Body of pancreas (tissue), 4 donors: ENCODE results near the gene KIAA0040. TPM values are rescaled to one million over a fixed set of nuclear protein-coding genes. Genes with fewer than 3 reads are reported as not detected.

ENCODE experiments used
- ATAC-seq: fragments of 150-250 bp; one replicate; pipeline ENCODE4 v1.9.1; 2016
- DNase-seq, 4 donors: peaks; one replicate each; pipeline ENCODE4 v3.0.0-alpha.2; 2019
- H3K27ac ChIP-seq, 4 donors: fragments of 200-600 bp; sonication (generic); 1 replicate in 3 of 4; 2 replicates in 1 of 4; pipeline versions ENCODE4 v1.5.1 to v1.6.1; 2016 to 2019; ENCODE audit warnings: mild to moderate bottlenecking in 1 of 4, mixed read lengths in 1 of 4, moderate library complexity in 1 of 4
- H3K27me3 ChIP-seq, 2 donors: fragments of 200-600 bp; sonication (generic); one replicate each; pipeline ENCODE4 v1.6.0; 2016; ENCODE audit warnings: mild to moderate bottlenecking in 1 of 2
- H3K36me3 ChIP-seq, 2 donors: fragments of 200-600 bp; sonication (generic); replicated peaks in 1 of 2; 2 replicates each; pipeline ENCODE4 v1.5.1; 2016; ENCODE audit warnings: low read depth in 2 of 2; ENCODE audit not compliant: insufficient read depth in 1 of 2
- H3K4me1 ChIP-seq: fragments of 200-600 bp; sonication (generic); one replicate; pipeline ENCODE4 v1.6.0; 2016
- H3K4me3 ChIP-seq, 2 donors: fragments of 200-600 bp; sonication (generic); 1 replicate in 1 of 2; 2 replicates in 1 of 2; pipeline ENCODE4 v1.5.1; 2016 to 2019
- H3K9me3 ChIP-seq, 3 donors: fragments of 200-600 bp; sonication (generic); 1 replicate in 2 of 3; 2 replicates in 1 of 3; pipeline ENCODE4 v1.5.1; 2016
- POLR2A ChIP-seq, 3 donors: fragments of 450-650 bp; IDR thresholded peaks; one replicate each; pipeline ENCODE4 v1.6.1; 2016; ENCODE audit warnings: antibody characterized with exemption in 3 of 3, mild to moderate bottlenecking in 2 of 3
- WGBS, 2 donors: methylation state at CpG; one replicate each; pipeline ENCODE4 v1.1.5; 2017; 5-methylcytosine and 5-hydroxymethylcytosine counted together
- intact Hi-C: fragments of 100-400 bp; cut with DNase I; formaldehyde crosslinking; loops from one replicate; pipeline ENCODE4 v1.15.1; 2023
- total RNA-seq, 2 donors: library from RNA; depleted of rRNA; stranded (reverse); fragments of >200 nt; gene quantifications; one replicate each; pipeline ENCODE4 v1.1.0, GENCODE V29; 2016
- TF ChIP-seq, protein P1 (sequence below), 7 experiments: fragments of 450-650 bp in 4 of 7; fragments of 200-600 bp in 3 of 7; sonication (generic) in 3 of 7; IDR thresholded peaks; one replicate each; pipeline ENCODE4 v1.5.1; 2016 to 2019; ENCODE audit warnings: antibody characterized with exemption in 7 of 7

The KIAA0040 gene
- total RNA-seq, 2 donors from 2014 or later, result 10.1 to 29.7 TPM

DNA sequence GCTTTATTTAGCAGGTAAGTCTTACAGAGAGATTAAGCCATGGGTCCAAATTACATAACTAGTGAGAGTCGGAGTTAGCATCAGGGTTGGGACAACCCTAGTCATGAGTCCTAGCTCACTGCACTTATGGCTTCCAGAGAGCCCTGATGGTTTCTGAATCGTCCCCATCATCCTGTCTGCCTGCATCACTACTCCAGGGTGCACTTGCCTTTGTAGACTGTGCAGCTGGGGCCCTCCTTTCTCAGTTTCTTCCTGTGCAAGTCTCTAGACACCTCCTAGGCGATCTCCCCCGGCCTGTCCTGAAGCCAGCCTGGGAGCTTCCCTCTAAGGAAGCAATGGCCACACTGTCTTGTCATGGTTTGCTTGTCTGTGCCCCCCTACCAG lies 37.1 kb downstream of the KIAA0040 start:
- DNase-seq (no peak), ATAC-seq (no peak)
- peaks cover 16% of the 10 kb centered on the region for H3K4me1 ChIP-seq
- H3K36me3 ChIP-seq, result peaks cover 0 to 8% of the 10 kb centered on the region in 2 donors
- intact Hi-C loops, result loop anchor here (10.0 kb wide), 1 partner anchor 49 kb away; no protein-coding TSS in a partner anchor
- H3K4me3 ChIP-seq, result no peak overlapping the region
- H3K9me3 ChIP-seq, result no peaks in the 10 kb centered on the region
- H3K27ac ChIP-seq, result no peak overlapping the region
- 60 to 79% methylated on average over 4 of the region's 4 CpGs for WGBS, 2 donors
- TF ChIP-seq, protein P1, sequence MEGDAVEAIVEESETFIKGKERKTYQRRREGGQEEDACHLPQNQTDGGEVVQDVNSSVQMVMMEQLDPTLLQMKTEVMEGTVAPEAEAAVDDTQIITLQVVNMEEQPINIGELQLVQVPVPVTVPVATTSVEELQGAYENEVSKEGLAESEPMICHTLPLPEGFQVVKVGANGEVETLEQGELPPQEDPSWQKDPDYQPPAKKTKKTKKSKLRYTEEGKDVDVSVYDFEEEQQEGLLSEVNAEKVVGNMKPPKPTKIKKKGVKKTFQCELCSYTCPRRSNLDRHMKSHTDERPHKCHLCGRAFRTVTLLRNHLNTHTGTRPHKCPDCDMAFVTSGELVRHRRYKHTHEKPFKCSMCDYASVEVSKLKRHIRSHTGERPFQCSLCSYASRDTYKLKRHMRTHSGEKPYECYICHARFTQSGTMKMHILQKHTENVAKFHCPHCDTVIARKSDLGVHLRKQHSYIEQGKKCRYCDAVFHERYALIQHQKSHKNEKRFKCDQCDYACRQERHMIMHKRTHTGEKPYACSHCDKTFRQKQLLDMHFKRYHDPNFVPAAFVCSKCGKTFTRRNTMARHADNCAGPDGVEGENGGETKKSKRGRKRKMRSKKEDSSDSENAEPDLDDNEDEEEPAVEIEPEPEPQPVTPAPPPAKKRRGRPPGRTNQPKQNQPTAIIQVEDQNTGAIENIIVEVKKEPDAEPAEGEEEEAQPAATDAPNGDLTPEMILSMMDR (IDR thresholded peaks at IDR 0.05), result no peak
- no peak for TF ChIP-seq POLR2A (IDR thresholded peaks at IDR 0.05)
- no peaks in the 10 kb centered on the region for H3K27me3 ChIP-seq

GRCh38 chr1:175154629-175155472 lies 37.7 kb downstream of the KIAA0040 start:
- Histone ChIP-seq H3K4me3 (no peak overlapping the region), H3K27me3 (no peaks in the 10 kb centered on the region), H3K9me3 (no peaks in the 10 kb centered on the region), H3K36me3 (peaks cover 0 to 5% of the 10 kb centered on the region in 2 donors), H3K27ac (no peak overlapping the region), H3K4me1 (peaks cover 16% of the 10 kb centered on the region)
- DNase-seq (peak; percentile 71 to 82 (median 78)), ATAC-seq (peak; percentile 66)
- intact Hi-C loops, result loop anchor here (5.0 to 10.0 kb wide), 2 partner anchors 50 to 167 kb away; no protein-coding TSS in a partner anchor
- TF ChIP-seq, protein P1 (IDR thresholded peaks at IDR 0.05), result peak; percentile 75 to 92 (median 88)
- no peak for TF ChIP-seq POLR2A (IDR thresholded peaks at IDR 0.05)
- 16 to 20% methylated on average over 11 of the region's 11 CpGs for WGBS, 2 donors

DNA sequence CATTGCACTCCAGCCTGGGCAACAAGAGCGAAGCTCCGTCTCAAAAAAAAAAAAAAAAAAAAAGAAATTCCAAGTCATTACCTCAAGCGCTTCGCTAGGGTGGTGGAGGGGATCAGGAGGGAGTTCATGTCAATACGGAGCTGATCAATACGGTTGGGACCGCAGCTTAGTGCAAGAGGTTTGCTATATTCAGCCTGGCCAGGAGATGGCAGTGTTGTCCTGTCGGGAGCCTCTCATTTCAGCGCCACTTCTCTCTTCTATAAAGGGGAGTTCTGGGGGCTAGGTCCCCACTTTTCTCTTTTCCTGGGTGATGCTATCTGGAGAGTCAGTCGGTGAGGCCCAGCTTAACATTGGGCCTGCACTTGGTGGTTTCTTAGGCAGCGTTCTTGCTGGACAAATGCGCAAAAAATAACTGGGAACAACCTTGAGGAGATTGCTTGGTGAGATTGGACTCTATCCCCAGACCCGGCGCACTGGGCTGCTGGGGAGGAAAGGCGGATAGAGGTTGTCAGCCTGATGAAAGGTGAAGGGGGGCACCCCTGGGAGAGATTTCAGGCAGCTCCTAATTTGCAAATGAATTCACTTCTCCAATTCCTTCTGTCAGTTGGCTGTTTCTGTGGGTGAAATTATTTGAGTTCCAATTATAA lies 40.4 kb downstream of the KIAA0040 start:
- peak; percentile 60 to 77 (median 72) for DNase-seq
- ATAC-seq, result peak; percentile 71
- H3K36me3 ChIP-seq, result no peaks in the 10 kb centered on the region
- H3K4me1 ChIP-seq, result peaks cover 16% of the 10 kb centered on the region
- H3K4me3 ChIP-seq, result no peak overlapping the region
- TF ChIP-seq, protein P1 (IDR thresholded peaks at IDR 0.05), result peak; percentile 83 to 96 (median 88)
- no peak for TF ChIP-seq POLR2A (IDR thresholded peaks at IDR 0.05)
- 2 to 3% methylated on average over 15 of the region's 15 CpGs for WGBS, 2 donors
- no peaks in the 10 kb centered on the region for H3K27me3 ChIP-seq
- H3K9me3 ChIP-seq, result no peaks in the 10 kb centered on the region
- intact Hi-C loops, result loop anchor here (5.0 to 10.0 kb wide), 2 partner anchors 53 to 170 kb away; no protein-coding TSS in a partner anchor
- no peak overlapping the region for H3K27ac ChIP-seq

GRCh38 chr1:175150596-175151319 lies 41.8 kb downstream of the KIAA0040 start:
- 68 to 72% methylated on average over 7 to 9 of the region's 9 CpGs for WGBS, 2 donors
- peak in 1 of 4 donors; percentile 26 for DNase-seq
- Histone ChIP-seq H3K27ac (no peak overlapping the region), H3K4me1 (peaks cover 26% of the 10 kb centered on the region), H3K27me3 (no peaks in the 10 kb centered on the region), H3K9me3 (no peaks in the 10 kb centered on the region), H3K4me3 (no peak overlapping the region), H3K36me3 (no peaks in the 10 kb centered on the region)
- intact Hi-C loops, result loop anchor here (5.0 to 10.0 kb wide), 2 partner anchors 54 to 172 kb away; no protein-coding TSS in a partner anchor
- no peak for ATAC-seq
- TF ChIP-seq, protein P1 (IDR thresholded peaks at IDR 0.05), result no peak
- TF ChIP-seq POLR2A (IDR thresholded peaks at IDR 0.05), result no peak
